HG03066 (cell line): ENCODE results near the gene PDE11A.
"Not testable (repeated sequence)": the region's sequence is repeated elsewhere in the genome, so short reads cannot be mapped to it uniquely, and the experiment has no call there.

Experiments used
- ATAC-seq: cut with Tn5 transposase; IDR thresholded peaks from one replicate; pipeline ENCODE4 v1.9.1; 2021; ENCODE audit warnings: low read depth; ENCODE audit not compliant: unreplicated experiment

Gene PDE11A

DNA sequence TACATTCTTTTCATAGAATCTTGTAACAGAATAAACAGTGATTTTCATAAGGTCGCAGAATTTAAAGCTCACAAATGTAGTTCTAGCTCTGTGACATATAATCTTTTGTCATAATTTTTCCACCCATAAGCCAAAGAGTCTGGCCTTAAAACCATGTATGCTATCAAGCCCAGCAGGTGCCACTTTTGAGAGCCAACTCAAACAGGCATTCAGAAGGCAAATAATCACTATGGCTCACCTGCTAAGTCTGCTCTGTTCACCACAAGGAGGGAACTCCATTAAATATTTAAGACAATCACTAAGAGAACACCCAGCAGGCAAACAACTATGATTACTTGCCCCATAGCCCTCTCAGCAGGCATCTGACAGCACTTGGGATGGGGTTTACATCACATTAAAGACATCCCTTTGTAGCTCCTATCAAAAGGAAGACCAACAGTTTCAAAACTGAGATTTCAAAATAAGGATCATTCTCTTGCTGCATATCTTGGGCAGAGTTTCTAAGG lies 241.6 kb downstream of the PDE11A start:
- no peak for ATAC-seq

- ATAC-seq = no peak
Measured at GRCh38 chr2:177828557-177828956, 244.0 kb downstream of the PDE11A start.

GRCh38 chr2:177826897-177827296 lies 245.7 kb downstream of the PDE11A start:
- no peak for ATAC-seq

- no peak for ATAC-seq
Measured at GRCh38 chr2:177822941-177823340, 249.6 kb downstream of the PDE11A start.

GRCh38 chr2:177818412-177818811 lies 254.2 kb downstream of the PDE11A start:
- ATAC-seq = no peak

GRCh38 chr2:177817300-177817699 lies 255.3 kb downstream of the PDE11A start:
- no peak for ATAC-seq

- no peak for ATAC-seq
Measured at GRCh38 chr2:177816766-177817165, 255.8 kb downstream of the PDE11A start.

DNA sequence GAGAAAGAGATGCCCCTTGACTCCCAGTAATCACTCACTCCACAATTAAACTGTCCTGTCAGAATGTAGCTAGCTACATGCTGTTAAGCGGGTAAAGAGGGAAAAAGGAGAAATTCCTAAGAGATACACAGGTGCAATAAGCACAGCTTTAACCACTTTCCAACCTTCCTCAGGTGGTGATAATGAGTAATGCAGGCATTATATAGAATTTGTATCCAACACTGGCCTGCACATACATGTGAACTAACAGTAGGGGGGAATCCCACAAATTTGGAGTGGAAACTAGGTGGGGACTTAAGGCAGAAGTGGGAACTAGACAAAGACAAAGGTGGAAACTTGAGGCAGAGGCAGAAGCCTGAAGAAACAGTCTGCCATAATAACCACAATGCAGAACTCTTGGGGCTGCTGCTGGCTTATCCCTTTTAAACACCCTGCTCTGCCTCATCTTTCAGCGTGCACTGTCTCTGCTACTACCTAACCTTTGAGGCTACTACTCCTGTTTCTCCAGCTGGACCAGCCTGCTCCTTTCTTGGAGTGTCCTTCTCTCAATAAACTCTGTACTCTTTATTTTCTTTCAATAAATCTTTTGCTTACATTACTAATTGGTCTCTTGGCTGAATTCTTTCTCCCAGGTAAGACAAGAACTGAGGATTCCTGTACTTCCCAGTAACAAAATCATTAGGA lies 259.7 kb downstream of the PDE11A start:
- no peak for ATAC-seq

GRCh38 chr2:177810906-177811305 lies 261.7 kb downstream of the PDE11A start:
- ATAC-seq = no peak

DNA sequence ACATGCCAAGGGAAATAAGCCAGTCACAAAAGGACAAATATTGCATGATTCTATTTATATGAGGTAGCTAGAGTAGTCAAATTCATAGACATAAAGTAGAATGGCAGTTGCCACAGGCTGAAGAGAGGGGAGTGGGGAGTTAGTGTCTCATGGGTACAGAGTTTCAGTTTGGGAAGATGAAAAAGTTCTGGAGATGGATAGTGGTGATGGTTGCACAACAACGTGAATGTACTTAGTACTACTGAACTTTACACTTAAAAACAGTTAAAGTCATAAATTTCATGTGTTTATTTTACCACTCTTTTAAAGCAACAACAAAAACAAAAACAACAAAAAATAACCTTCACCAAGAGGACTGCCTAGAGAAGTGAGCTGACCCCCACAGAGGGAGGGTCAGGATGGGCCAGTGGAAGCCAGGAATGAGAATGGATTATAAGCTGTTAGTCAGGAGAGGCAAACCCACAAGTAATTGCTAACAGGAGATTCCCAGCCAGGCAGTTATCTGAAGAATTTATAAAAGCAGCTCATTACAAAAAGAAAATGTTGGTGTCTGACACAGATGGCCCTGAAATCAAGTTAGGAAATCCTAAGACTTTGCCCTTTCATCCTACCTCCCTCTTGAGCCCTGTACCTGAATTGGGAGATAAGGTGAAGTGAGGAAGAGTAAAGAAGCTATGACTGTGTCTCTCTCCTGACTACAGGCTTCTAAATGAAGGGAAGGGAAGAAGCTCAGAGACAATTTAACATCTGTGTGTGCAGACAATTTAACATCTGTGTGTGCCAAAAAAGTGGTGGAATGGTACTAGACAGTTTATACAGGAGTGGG lies 263.4 kb downstream of the PDE11A start:
- no peak for ATAC-seq

GRCh38 chr2:177806025-177806424 lies 266.6 kb downstream of the PDE11A start:
- no peak for ATAC-seq

- peak; percentile 52 for ATAC-seq
Measured at GRCh38 chr2:177799531-177799930, 273.0 kb downstream of the PDE11A start.

DNA sequence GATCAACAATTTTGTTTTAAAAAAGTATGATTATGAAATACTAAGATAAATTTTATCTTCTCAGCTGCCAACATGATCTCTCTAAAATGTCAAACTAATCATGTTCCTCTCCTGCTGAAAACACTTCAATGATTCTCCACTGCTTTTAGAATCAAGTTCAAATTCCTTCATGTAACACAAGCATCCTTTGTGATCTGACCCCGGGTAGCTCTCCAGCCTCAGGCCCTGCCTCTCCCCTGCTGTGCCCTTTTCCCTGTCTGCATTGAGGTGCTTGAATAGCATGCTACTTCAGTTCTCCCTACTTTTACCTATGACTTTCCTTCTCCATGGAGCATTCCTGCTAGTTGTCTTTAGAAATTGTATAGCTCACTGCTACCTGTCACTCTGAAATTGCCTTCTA lies 274.8 kb downstream of the PDE11A start:
- no peak for ATAC-seq

DNA sequence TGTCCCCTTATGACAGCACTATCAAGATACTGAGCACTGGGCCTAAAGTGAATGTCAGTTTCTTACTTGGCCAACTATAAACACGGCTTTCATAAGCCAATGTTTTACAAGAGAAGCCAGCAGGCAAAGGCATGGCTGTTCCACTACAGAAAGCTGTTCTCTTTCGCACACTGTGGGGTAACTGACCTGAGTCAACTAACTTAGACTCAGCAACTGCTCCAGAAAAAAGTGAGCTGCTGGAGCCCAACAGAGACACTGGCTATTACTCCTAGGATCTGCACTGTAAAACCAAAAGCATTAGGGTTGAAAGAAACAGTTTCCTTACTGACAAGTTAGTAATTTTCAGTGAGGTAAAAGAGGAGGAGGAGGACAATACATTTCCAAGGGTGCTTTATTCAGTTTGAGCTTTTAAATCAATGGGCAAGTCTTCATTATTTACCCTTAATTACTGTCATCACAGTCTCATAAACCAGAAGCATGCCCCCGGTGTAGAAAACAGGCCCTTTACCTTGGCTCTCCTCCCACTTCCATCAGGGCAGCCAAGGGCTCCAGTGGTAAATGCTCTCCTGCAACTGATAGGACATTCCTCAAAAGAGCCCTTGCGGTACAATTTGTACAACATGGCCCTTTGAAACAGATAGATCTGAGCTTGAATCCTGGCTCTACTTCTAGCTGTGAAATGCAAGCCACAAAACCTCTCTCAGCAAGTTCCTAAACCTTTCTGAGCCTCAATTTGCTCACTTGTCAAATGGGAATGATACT lies 275.7 kb downstream of the PDE11A start:
- ATAC-seq = no peak

DNA sequence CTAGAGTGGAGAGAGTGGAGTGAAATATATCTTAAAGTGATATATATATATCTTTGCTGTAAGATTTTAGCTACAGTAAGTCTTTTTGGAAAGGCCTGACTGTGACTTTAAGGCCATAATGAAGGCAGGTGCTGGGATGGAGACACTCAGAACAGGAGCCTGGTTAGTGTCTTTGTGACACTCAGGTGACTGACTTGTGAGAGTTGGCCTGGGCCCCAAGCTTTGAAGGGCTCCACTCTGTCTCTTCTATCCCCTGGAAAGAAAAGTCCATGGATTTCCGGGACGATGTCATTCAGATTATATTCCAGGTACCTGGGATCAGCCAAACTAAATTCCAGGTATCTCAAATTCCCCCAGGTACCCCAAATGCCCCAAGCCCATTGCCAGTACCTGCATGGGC lies 276.6 kb downstream of the PDE11A start:
- ATAC-seq = no peak

GRCh38 chr2:177785143-177785542 lies 287.4 kb downstream of the PDE11A start:
- not testable (repeated sequence) for ATAC-seq

DNA sequence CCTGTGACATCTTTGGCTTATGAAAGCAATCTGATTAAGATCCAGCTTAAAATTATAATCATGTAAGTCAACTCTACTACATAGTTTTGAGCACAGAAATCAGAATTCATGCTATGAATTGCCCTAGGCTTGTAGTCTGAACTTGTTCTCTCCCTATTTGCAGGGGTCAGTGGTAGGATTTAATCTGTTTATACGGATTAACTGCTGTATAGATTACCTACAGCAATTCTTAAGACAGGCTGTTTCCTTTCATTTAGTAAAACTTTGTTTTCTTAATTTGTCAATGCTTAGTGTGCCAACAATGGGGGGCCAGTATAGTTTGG lies 287.9 kb downstream of the PDE11A start:
- no peak for ATAC-seq

DNA sequence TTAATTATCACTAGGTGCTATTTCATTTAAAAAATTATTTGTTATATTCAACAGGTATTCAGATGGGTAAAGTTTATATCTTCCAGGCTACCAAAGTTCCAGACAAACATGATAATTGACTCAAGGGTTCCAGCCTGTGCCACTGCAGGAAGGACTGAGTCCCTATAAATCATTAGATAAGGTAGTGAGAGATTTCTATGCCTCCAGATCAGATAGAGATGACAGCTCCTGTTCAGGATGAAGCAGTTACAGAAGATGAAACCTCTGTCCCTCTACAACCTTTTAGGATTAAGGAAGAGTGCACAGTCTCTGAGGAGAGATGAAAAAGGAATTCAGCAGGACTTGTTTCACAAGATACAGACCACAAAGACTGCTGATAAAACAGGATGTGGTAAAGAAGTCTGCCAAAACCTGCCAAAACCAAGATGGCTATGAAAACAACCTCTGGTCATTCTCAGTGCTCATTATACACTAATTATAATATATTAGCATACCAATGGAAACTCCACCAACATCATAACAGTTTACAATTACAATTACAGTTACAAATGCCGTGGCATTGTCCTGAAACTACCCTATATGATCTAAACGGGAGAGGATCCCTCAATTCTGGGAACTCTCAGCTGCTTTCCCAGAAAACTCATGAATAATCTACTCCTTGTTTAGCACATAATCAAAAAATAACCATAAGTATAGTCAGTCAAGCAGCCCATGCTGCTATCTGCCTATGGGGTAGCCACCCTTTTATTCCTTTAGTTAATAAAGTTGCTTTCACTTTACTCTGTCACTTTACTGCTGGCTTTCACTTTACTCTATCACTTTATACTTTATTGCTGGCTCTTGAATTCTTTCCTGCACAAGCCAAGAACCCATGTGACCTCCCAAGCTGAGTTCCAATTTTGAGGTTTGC lies 288.5 kb downstream of the PDE11A start:
- peak; percentile 93 for ATAC-seq

- ATAC-seq = no peak
Measured at GRCh38 chr2:177783091-177783490, 289.5 kb downstream of the PDE11A start.

DNA sequence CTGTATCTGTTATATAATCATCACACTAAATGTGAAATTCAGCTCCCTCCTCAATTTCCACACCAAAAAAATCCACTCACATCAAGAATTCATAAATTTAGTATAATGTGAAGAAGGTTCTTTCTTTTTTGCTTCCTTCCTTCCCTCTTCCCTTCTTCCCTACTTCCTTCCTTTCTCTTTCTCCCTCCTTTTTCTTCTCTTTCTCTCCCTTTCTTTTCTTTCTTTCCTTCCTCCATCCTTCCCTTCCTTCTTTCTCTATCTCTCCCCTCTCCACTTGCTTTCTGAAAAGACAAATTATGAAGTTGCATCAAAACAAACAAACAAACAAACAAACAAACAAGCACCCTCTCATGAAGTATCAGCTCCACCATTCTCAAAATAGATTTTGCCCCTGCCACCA lies 290.0 kb downstream of the PDE11A start:
- no peak for ATAC-seq
